Esophagus squamous epithelium (tissue), 4 donors: ENCODE measurements around the gene KIF23.

ENCODE experiments used
- POLR2A ChIP-seq, 4 donors: fragments of 450-650 bp; IDR thresholded peaks; one replicate each; pipeline ENCODE4 v1.6.1; 2017; ENCODE audit warnings: antibody characterized with exemption in 4 of 4, mild to moderate bottlenecking in 4 of 4, moderate library complexity in 3 of 4
- TF ChIP-seq, protein P1 (sequence below), 6 experiments: fragments of 450-650 bp in 4 of 6; fragments of 200-600 bp in 2 of 6; sonication (generic) in 2 of 6; IDR thresholded peaks; one replicate each; pipeline ENCODE4 v1.5.1; 2016 to 2019; ENCODE audit warnings: antibody characterized with exemption in 6 of 6, mild to moderate bottlenecking in 4 of 6, moderate library complexity in 4 of 6

DNA sequence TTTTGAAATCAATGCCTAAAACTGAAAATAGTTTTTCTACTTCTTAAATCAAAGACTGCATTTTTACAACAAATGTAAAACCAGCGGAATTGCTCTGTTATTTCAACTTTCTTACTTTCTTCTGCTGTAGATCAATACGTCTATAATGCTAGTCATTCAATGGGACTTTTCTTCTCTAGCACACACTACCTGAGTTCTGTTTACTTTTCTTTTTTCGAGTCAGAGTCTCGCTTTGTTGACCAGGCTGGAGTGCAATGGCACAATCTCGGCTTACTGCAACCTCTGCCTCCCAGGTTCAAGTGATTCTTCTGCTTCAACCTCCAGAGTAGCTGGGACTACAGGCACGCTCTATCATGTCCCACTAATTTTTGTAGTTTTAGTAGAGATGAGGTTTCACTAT is 40.7 kb upstream of the KIF23 start:
- TF ChIP-seq, protein P1, sequence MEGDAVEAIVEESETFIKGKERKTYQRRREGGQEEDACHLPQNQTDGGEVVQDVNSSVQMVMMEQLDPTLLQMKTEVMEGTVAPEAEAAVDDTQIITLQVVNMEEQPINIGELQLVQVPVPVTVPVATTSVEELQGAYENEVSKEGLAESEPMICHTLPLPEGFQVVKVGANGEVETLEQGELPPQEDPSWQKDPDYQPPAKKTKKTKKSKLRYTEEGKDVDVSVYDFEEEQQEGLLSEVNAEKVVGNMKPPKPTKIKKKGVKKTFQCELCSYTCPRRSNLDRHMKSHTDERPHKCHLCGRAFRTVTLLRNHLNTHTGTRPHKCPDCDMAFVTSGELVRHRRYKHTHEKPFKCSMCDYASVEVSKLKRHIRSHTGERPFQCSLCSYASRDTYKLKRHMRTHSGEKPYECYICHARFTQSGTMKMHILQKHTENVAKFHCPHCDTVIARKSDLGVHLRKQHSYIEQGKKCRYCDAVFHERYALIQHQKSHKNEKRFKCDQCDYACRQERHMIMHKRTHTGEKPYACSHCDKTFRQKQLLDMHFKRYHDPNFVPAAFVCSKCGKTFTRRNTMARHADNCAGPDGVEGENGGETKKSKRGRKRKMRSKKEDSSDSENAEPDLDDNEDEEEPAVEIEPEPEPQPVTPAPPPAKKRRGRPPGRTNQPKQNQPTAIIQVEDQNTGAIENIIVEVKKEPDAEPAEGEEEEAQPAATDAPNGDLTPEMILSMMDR (IDR thresholded peaks at IDR 0.05), result no peak
- no peak for TF ChIP-seq POLR2A (IDR thresholded peaks at IDR 0.05)
